Measurements from ENCODE around the gene PLS1. TPM values are rescaled to one million over a fixed set of nuclear protein-coding genes. Genes with fewer than 3 reads are reported as not detected.

PLS1 gene
- total and polyA plus RNA-seq, 2 of the 8 experiments (the other 6 are each of a cell fraction or from before 2014, with no cell fraction given), result 18.7 to 44.7 TPM

GRCh38 chr3:142641504-142641903 is 45.3 kb downstream of the PLS1 start:
- DNase-seq (ENCODE audit: low read depth in 1 of 2, low spot score in 2 of 2) (no peak), FAIRE-seq (no peak)
- ChIA-PET POLR2A (ENCODE audit: partially characterized antibody) (no interaction called here), CTCF (ENCODE audit: partially characterized antibody) (interaction anchor here (0.6 kb wide), 1 partner anchor 1077 kb away, joined by 3 read pairs; no protein-coding TSS in a partner anchor)
- Histone ChIP-seq H2AK5ac (ENCODE audit: low read depth, low read length) (no peak overlapping the region), H3K4ac (replicated peaks; ENCODE audit: insufficient read length, low read depth, low read length) (no peak overlapping the region), H3K79me2 (ENCODE audit: control insufficient read depth in 1 of 2, insufficient read depth in 2 of 2, low read length in 2 of 2) (no peaks in the 10 kb centered on the region), H3K56ac (replicated peaks; ENCODE audit: insufficient read length, low read depth, low read length) (no peak overlapping the region), H3K4me2 (ENCODE audit: insufficient read depth in 1 of 2, low read depth in 2 of 2, low read length in 2 of 2) (no peak overlapping the region), H4K20me1 (replicated peaks in 1 of 2; ENCODE audit: control insufficient read depth in 1 of 2, insufficient read depth in 2 of 2, low read length in 2 of 2) (no peaks in the 10 kb centered on the region), H3K14ac (ENCODE audit: insufficient read length) (no peak overlapping the region), H4K5ac (ENCODE audit: insufficient read length, low read depth, low read length) (no peak overlapping the region), H3K79me1 (ENCODE audit: low read depth, low read length) (no peaks in the 10 kb centered on the region), H3K27me3 (replicated peaks in 1 of 4; ENCODE audit: control insufficient read depth in 3 of 4, extremely low read depth in 1 of 4, insufficient read depth in 3 of 4, low read length in 3 of 4) (no peaks in the 10 kb centered on the region), H2BK120ac (replicated peaks; ENCODE audit: low read depth, low read length) (no peak overlapping the region), H3K36me3 (ENCODE audit: control insufficient read depth in 2 of 4, insufficient read depth in 4 of 4, low read length in 3 of 4) (no peaks in the 10 kb centered on the region), H3K9me3 (ENCODE audit: insufficient read depth in 2 of 2, low read depth in 1 of 2, low read length in 1 of 2) (no peaks in the 10 kb centered on the region), H3K23ac (ENCODE audit: insufficient read length) (no peak overlapping the region), H2BK15ac (ENCODE audit: low read length) (no peak overlapping the region), H2AFZ (ENCODE audit: low read length) (no peak overlapping the region), H2BK20ac (ENCODE audit: low read length) (no peak overlapping the region), H3K27ac (ENCODE audit: low read depth, low read length) (no peak overlapping the region), H4K8ac (ENCODE audit: extremely low read depth, insufficient read depth, low read length) (no peak overlapping the region), H3K18ac (ENCODE audit: extremely low read depth, low read length) (no peak overlapping the region), H2BK5ac (ENCODE audit: low read depth, low read length) (no peak overlapping the region), H4K91ac (replicated peaks; ENCODE audit: insufficient read length, low read length) (no peak overlapping the region), H3K9ac (replicated peaks in 1 of 4; ENCODE audit: extremely low read depth in 1 of 4, low read depth in 3 of 4, low read length in 3 of 4) (no peak overlapping the region), H3K4me3 (ENCODE audit: extremely low read depth in 1 of 4, insufficient read depth in 2 of 4, low read depth in 3 of 4, low read length in 4 of 4) (no peak overlapping the region), H2BK12ac (ENCODE audit: low read depth, low read length) (no peak overlapping the region), H3K23me2 (ENCODE audit: low read depth, low read length) (no peaks in the 10 kb centered on the region), H3K4me1 (replicated peaks in 1 of 4; ENCODE audit: control insufficient read depth in 3 of 4, insufficient read depth in 4 of 4, low read length in 3 of 4) (peaks cover 0 to 5% (median 1%) of the 10 kb centered on the region in 4 experiments; a peak in 2 of 7 replicates)
- whole genome bisulfite sequencing, 2 experiments (ENCODE audit: extremely low coverage in 1 of 2, insufficient coverage in 1 of 2, insufficient read length in 1 of 2, insufficient replicate concordance in 2 of 2, low coverage in 1 of 2, low lambda C conversion rate in 2 of 2, missing lambda C conversion rate in 1 of 2), result 89% methylated on average over 3 of the region's 3 CpGs; no CpG with 5 or more reads in 1 of the 2 experiments
- TF ChIP-seq SRF (IDR thresholded peaks at IDR 0.05; ENCODE audit: low read depth, low read length), result no peak
- no peak for TF ChIP-seq E2F6 (IDR thresholded peaks at IDR 0.05)
- TF ChIP-seq ATF2 (IDR thresholded peaks at IDR 0.05; ENCODE audit: low read length), result no peak
- TF ChIP-seq BRCA1 (IDR thresholded peaks at IDR 0.05; ENCODE audit: low read depth, low read length), result no peak
- TF ChIP-seq POLR2A (IDR thresholded peaks at IDR 0.05; ENCODE audit: control extremely low read depth in 1 of 2, low read depth in 2 of 2, low read length in 2 of 2), result no peak
